GM12872 (cell line): ENCODE measurements around the gene PRDM5.

Experiments used
- TF ChIP-seq, protein P1 (sequence below): IDR thresholded peaks from 3 replicates; pipeline ENCODE4 v1.5.1; 2011; ENCODE audit warnings: low read depth, mild to moderate bottlenecking, low read length, moderate library complexity; ENCODE audit not compliant: insufficient read depth

PRDM5 gene

GRCh38 chr4:120821029-120821428, 101.5 kb downstream of the PRDM5 start:
- TF ChIP-seq, protein P1, sequence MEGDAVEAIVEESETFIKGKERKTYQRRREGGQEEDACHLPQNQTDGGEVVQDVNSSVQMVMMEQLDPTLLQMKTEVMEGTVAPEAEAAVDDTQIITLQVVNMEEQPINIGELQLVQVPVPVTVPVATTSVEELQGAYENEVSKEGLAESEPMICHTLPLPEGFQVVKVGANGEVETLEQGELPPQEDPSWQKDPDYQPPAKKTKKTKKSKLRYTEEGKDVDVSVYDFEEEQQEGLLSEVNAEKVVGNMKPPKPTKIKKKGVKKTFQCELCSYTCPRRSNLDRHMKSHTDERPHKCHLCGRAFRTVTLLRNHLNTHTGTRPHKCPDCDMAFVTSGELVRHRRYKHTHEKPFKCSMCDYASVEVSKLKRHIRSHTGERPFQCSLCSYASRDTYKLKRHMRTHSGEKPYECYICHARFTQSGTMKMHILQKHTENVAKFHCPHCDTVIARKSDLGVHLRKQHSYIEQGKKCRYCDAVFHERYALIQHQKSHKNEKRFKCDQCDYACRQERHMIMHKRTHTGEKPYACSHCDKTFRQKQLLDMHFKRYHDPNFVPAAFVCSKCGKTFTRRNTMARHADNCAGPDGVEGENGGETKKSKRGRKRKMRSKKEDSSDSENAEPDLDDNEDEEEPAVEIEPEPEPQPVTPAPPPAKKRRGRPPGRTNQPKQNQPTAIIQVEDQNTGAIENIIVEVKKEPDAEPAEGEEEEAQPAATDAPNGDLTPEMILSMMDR, result no peak

DNA sequence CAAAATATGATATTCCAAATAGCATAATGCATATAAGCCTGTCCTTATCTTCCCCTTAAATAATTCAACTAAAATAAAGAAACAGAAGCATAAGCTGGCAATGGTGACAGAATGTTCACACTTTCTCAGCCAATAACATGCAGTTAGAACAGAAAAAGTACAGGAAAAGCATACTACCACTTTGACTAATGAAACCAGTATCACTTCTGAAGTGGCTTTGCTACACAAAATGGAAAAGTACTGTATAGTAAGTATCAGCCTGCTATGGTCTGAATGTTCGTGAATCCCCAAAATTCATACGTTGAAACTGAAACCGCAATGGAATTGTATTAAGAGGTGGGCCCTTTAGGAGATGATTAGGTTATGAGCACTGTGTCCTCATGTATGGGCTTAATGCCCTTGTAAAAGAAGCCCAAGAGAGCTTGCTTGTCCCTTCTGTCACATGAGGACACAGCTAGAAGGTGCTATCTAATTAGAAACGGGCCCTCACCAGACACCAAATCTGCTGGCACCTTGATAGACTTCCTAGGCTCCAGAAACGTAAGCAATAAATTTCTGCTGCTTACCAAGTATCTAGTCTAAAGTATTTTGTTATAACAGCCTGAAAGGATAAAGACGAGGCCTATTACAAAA, 102.6 kb downstream of the PRDM5 start:
- TF ChIP-seq, protein P1, result no peak

DNA sequence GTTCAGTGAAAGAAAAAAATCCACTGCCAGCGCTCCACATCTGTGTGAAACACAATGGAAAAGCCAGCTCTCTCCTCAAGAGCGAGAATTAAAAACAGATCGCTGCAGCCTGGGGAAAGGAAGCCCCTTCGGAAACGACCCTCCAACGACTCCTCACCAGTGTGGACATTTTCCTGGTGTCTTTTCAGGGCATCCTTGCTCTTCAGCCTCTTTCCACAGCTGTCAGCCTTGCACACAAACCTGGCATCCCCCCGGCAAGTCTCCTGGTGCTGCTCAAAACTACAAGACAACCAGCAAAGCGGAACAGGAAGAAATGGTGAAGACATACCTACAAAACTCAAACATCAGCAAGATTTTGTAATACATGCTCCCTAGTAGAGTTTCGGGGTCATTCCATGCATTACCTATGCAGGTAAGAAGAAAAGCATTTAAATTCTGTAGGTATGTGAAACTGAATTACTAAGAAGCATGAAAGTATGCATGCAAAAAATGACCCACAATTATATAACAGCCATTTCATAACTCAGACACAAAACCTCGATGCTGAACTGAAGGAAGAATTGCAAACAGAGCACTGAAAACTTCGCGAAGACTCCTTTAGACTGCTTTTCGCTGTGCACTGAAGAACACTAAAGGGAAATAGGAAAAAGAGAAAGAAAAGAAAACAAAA, 106.1 kb downstream of the PRDM5 start:
- TF ChIP-seq, protein P1, result no peak

DNA sequence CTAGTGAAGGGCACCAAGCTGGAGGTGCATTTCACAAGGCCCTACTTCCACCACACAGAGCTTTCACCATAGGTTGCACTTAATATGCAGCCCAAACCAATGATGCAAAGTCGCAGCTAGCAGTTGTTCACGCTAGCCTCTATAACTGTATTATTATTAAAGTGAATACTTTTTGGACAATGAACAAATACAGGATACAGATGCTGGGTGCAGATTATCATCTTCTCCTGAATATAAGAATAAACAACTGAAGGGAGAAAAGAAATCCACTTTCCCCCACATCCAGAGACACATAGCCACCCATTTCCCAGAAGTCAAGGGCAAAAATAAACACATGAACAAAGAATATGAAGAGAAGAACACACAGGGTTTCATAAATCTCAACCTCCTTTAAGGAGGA, 107.2 kb downstream of the PRDM5 start:
- TF ChIP-seq, protein P1, result no peak

- TF ChIP-seq, protein P1, result no peak
Observed at GRCh38 chr4:120814886-120815285, 107.6 kb downstream of the PRDM5 start.

GRCh38 chr4:120812216-120812615, 110.3 kb downstream of the PRDM5 start:
- TF ChIP-seq, protein P1, result no peak

DNA sequence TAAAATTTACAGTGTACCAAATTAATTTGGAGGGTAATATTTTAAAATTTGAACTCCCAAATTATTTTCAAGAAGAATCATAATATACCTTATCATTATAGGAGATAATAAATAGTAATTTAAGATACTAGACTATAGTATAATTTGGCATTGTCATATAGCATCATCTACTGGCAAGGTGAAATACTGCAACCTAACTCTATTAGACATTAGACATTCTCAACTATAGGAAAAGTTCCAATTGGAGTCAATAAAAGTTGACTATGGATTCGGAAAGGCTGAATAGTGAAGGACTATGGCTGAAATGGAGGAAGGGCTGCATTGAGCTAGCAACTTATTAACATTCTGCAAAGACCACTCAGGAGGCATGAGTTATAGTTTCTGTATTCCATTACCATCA, 113.0 kb downstream of the PRDM5 start:
- TF ChIP-seq, protein P1, result peak; percentile 39; the same call in 2 of the 3 replicates
